ENCODE measurements around the gene MPV17L.
"Not testable (repeated sequence)": the region's sequence is repeated elsewhere in the genome, so short reads cannot be mapped to it uniquely, and the experiment has no call there.

The MPV17L gene

GRCh38 chr16:15398618-15399316 is 3.2 kb downstream of the MPV17L start:
- no peak for TF ChIP-seq CTCF (IDR thresholded peaks at IDR 0.05; ENCODE audit: low read depth, low read length)
- DNase-seq (ENCODE audit: extremely low read depth, low read depth) = no peak

DNA sequence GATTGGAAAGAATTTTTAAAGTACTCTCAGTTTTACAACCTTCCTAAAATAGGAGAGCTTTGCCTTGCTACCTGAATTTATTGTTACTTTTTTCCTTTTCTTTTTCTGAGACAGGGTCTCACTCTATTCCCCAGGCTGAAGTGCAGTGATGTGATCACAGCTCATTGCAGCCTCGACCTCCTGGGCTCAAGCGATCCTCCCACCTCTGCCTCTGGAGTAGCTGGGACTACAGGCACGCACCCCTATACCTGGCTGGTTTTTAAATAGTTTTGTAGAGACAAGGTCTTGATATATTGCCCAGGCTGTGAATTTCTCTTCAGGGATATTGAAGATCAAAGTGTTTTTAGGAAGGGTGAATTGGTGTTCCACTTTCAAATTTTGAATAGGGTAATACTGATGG is 3.8 kb downstream of the MPV17L start:
- no peak for DNase-seq (ENCODE audit: extremely low read depth, low read depth)
- no peak for TF ChIP-seq CTCF (IDR thresholded peaks at IDR 0.05; ENCODE audit: low read depth, low read length)

DNA sequence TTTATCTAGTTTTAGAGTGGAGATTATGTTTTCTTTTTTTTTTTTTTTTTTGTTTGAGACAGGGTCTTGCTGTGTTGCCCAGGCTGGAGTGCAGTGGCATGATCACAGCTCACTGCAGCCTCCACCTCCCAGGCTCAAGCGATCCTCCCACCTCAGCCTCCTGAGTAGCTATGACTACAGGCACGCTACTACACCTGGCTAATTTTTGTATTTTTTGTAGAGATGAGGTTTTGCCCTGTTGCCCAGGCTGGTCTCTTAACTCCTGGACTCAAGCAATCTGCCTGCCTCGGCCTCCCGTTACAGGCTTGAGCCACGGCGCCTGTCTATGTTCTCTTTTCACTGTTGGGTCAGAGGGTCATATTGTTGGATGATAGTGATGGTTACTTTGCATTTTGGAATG is 4.8 kb downstream of the MPV17L start:
- not testable (repeated sequence) for DNase-seq (ENCODE audit: extremely low read depth, low read depth)

GRCh38 chr16:15401972-15402371 is 6.4 kb downstream of the MPV17L start:
- TF ChIP-seq CTCF (IDR thresholded peaks at IDR 0.05; ENCODE audit: low read depth, low read length) = no peak

GRCh38 chr16:15403392-15403995 is 7.9 kb downstream of the MPV17L start:
- no peak for DNase-seq (ENCODE audit: extremely low read depth, low read depth)
- no peak for TF ChIP-seq CTCF (IDR thresholded peaks at IDR 0.05; ENCODE audit: low read depth, low read length)

More at GRCh38 chr16:15401972-15402371, 6.4 kb downstream of the MPV17L start:
- DNase-seq (ENCODE audit: extremely low read depth, low read depth) = no peak

DNA sequence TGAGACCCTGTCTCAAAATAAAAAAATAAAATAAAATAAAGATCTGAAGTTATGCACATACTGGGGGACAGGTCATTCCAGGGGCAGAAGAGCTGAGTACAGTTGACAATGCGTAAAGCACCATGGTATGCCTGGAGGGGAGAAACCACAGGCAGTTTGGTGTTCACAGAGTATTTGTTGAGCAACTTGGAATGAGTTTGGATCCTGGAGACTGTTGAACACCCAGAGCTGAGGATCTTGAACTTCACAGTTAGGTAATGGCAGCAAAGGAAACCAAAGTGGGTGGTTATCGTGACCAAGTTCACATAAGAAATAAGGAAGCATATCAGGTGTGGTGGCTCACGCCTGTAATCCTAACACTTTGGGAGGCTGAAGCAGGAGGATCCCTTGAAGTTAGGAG is 8.5 kb downstream of the MPV17L start:
- not testable (repeated sequence) for DNase-seq (ENCODE audit: extremely low read depth, low read depth)

GRCh38 chr16:15404792-15405191 is 9.2 kb downstream of the MPV17L start:
- DNase-seq (ENCODE audit: extremely low read depth, low read depth) = no peak
- no peak for TF ChIP-seq CTCF (IDR thresholded peaks at IDR 0.05; ENCODE audit: low read depth, low read length)

GRCh38 chr16:15407756-15408155 is 12.2 kb downstream of the MPV17L start:
- DNase-seq (ENCODE audit: extremely low read depth, low read depth) = not testable (repeated sequence)

DNA sequence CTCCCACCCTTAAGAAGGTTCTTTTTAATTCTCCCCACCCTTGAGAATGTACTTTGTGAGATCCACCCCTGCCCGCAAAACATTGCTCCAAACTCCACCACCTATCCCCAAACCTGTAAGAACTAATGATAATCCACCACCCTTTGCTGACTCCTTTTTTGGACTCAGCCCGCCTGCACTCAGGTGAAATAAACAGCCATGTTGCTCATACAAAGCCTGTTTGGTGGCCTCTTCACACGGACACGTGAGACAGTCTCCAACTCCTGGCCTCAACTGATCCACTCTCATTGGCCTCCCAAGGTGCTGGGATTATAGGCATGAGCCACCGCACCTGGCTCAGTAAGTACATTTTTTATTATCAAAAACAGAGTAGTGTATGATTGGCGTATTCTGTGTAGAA is 13.9 kb downstream of the MPV17L start:
- DNase-seq (ENCODE audit: extremely low read depth, low read depth) = not testable (repeated sequence)
